ENCODE data around the gene NGRN. TPM values are rescaled to one million over a fixed set of nuclear protein-coding genes. Genes with fewer than 3 reads are reported as not detected.

Gene NGRN
- total and polyA plus RNA-seq, 2 donors (not counting 1 experiment from before 2014, with no cell fraction given) = 55.3 to 96.1 TPM

- H3K4me1 ChIP-seq (ENCODE audit: control insufficient read depth, extremely low read depth, insufficient read depth, low read length) = peaks cover 3% of the 10 kb centered on the region
- no peak overlapping the region for H3K4me3 ChIP-seq (replicated peaks in 1 of 4; ENCODE audit: control extremely low read depth in 1 of 4, insufficient read depth in 1 of 4, low read depth in 3 of 4, low read length in 4 of 4)
- no peak overlapping the region for H3K9ac ChIP-seq (ENCODE audit: insufficient read depth, low read length)
- H4K20me1 ChIP-seq (ENCODE audit: control insufficient read depth, extremely low read depth, insufficient read depth, low read length) = no peaks in the 10 kb centered on the region
- no peaks in the 10 kb centered on the region for H3K9me3 ChIP-seq (ENCODE audit: control insufficient read depth, insufficient read depth, low read depth, low read length)
- H2AFZ ChIP-seq (ENCODE audit: low read length) = no peak overlapping the region
- no peaks in the 10 kb centered on the region for H3K27me3 ChIP-seq (ENCODE audit: control insufficient read depth, insufficient read depth, low read length)
- no peak for DNase-seq (ENCODE audit: low read depth in 2 of 2)
- no peak overlapping the region for H3K27ac ChIP-seq (ENCODE audit: insufficient read depth, low read length)
- TF ChIP-seq EZH2 (IDR thresholded peaks at IDR 0.05; ENCODE audit: low read length, missing control alignments) (no peak), CTCF (conservative IDR thresholded peaks at IDR 0.05 in 1 of 2, IDR thresholded peaks at IDR 0.05 in 1 of 2; ENCODE audit: low read depth in 1 of 2, low read length in 2 of 2) (no peak)
- H3K79me2 ChIP-seq (ENCODE audit: control insufficient read depth, insufficient read depth, low read length) = no peaks in the 10 kb centered on the region
- no peak overlapping the region for H3K4me2 ChIP-seq (ENCODE audit: extremely low read depth, insufficient read depth, low read length)
- H3K36me3 ChIP-seq (ENCODE audit: control insufficient read depth, insufficient read depth, low read length) = peaks cover 10% of the 10 kb centered on the region
Observed at GRCh38 chr15:90225504-90226234, 39.8 kb upstream of the NGRN start.

- H3K79me2 ChIP-seq (ENCODE audit: control insufficient read depth, insufficient read depth, low read length) = peaks cover 5% of the 10 kb centered on the region
- H3K4me1 ChIP-seq (ENCODE audit: control insufficient read depth, extremely low read depth, insufficient read depth, low read length) = peaks cover 3% of the 10 kb centered on the region
Observed at GRCh38 chr15:90227336-90227735, 38.1 kb upstream of the NGRN start.

More at GRCh38 chr15:90227336-90227735, 38.1 kb upstream of the NGRN start:
- Histone ChIP-seq H4K20me1 (ENCODE audit: control insufficient read depth, extremely low read depth, insufficient read depth, low read length) (no peaks in the 10 kb centered on the region), H3K9ac (ENCODE audit: insufficient read depth, low read length) (no peak overlapping the region), H3K9me3 (ENCODE audit: control insufficient read depth, insufficient read depth, low read depth, low read length) (no peaks in the 10 kb centered on the region), H3K27me3 (ENCODE audit: control insufficient read depth, insufficient read depth, low read length) (no peaks in the 10 kb centered on the region), H2AFZ (ENCODE audit: low read length) (no peak overlapping the region), H3K27ac (ENCODE audit: insufficient read depth, low read length) (no peak overlapping the region), H3K36me3 (ENCODE audit: control insufficient read depth, insufficient read depth, low read length) (peaks cover 17% of the 10 kb centered on the region), H3K4me3 (replicated peaks in 1 of 4; ENCODE audit: control extremely low read depth in 1 of 4, insufficient read depth in 1 of 4, low read depth in 3 of 4, low read length in 4 of 4) (no peak overlapping the region), H3K4me2 (ENCODE audit: extremely low read depth, insufficient read depth, low read length) (no peak overlapping the region)
- no peak for TF ChIP-seq CTCF (conservative IDR thresholded peaks at IDR 0.05 in 1 of 2, IDR thresholded peaks at IDR 0.05 in 1 of 2; ENCODE audit: low read depth in 1 of 2, low read length in 2 of 2)
- no peak for TF ChIP-seq EZH2 (IDR thresholded peaks at IDR 0.05; ENCODE audit: low read length, missing control alignments)
- no peak for DNase-seq (ENCODE audit: low read depth in 2 of 2)

All from fibroblast of lung (primary cell).